Panc1 (cell line): ENCODE results near the gene ME1.

ENCODE experiments used
- CTCF ChIP-seq: fragments of 450-650 bp; IDR thresholded peaks from 2 replicates; pipeline ENCODE4 v1.5.1; 2017; ENCODE audit warnings: mild to moderate bottlenecking
- REST ChIP-seq, 2 experiments: IDR thresholded peaks; 2 replicates each; pipeline ENCODE4 v1.6.1; 2011 to 2012; ENCODE audit warnings: low read depth in 2 of 2, control low read depth in 1 of 2, low read length in 1 of 2, mild to moderate bottlenecking in 1 of 2, moderate library complexity in 1 of 2; ENCODE audit not compliant: insufficient read depth in 1 of 2

- TF ChIP-seq CTCF, result no peak
- no peak for TF ChIP-seq REST (IDR thresholded peaks at IDR 0.05; ENCODE audit: insufficient read depth in 1 of 2, low read depth in 2 of 2, low read length in 1 of 2)
Measured at GRCh38 chr6:83285917-83286316, 144.9 kb downstream of the ME1 start.
